Raji (cell line): ENCODE measurements around the gene MLLT6.

Experiments
- POLR2A ChIP-seq: IDR thresholded peaks from 2 replicates; pipeline ENCODE4 v1.6.1; 2011; ENCODE audit warnings: low read depth, low read length, control low read depth; ENCODE audit not compliant: insufficient read depth

The MLLT6 gene

DNA sequence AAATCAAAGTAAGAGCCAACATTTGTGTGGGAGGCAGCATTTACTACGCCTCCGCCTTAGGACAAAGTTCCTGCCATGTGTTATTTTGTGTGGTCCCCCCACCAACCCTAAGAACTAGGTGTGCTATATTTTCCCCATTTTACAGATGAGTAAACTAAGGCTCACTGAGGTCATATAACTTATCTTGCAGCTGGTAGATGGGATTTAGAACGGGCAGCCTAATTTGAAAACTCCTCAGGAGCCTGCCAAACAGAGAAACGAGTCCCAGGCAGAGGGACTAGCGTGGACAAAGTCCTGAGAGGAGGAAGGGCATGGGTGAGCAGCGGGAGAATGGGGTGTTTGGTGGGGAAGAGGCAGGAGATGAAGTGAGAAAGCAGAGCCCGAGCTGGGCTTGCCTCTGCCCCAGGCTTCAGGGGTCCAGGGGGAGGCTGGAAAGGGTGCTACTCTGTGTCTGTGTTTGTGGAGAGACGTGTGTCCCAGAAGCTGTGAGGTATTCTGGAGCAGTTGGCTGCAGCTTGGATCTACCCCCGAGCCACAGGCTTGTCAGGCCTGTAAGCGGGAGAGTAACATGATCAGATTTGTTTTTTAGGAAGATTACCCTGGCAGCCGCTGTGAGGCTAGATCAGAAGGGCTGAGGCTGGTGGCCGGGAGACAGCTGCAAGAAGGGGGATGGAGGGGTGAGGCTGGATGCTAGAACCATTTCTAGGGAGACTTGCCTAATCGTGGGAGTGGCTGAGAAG, 5.0 kb downstream of the MLLT6 start:
- no peak for TF ChIP-seq POLR2A

DNA sequence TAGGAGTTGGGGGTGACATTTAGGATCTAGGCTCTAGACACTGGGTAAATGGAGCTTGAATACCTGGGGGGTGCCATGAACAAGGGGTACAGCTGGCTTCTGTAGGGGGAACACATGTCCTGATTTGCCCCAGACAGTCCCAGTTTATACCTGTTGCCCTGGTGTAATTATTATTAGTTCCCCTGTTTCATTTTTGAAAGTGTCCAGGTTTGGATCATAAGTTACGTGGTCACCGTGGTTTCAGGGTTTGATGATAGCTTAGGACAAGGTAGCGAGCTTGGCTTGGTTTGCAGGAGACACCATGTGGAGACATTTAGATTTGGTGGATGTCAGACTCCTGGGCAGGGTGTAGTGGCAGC, 5.5 kb downstream of the MLLT6 start:
- no peak for TF ChIP-seq POLR2A

DNA sequence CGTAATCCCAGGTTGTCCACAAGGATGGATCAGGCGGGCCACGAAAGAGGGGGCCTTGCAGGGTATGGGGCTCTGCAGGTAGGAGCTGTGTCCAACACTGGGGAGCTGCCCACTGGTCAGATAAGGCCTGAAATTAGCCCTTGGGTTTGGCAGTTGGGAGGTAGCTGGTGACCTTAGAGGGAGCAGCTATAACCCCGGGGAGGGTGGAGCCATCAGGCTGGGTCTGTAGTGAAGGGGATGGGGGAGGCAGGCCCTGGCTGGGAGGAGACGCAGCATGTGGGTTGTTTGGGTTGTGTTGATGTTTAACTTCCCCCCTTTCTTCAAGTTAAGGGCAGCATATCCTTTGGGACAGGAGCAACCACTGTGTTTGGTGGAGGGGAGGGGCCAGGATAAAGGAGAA, 5.9 kb downstream of the MLLT6 start:
- TF ChIP-seq POLR2A = no peak

DNA sequence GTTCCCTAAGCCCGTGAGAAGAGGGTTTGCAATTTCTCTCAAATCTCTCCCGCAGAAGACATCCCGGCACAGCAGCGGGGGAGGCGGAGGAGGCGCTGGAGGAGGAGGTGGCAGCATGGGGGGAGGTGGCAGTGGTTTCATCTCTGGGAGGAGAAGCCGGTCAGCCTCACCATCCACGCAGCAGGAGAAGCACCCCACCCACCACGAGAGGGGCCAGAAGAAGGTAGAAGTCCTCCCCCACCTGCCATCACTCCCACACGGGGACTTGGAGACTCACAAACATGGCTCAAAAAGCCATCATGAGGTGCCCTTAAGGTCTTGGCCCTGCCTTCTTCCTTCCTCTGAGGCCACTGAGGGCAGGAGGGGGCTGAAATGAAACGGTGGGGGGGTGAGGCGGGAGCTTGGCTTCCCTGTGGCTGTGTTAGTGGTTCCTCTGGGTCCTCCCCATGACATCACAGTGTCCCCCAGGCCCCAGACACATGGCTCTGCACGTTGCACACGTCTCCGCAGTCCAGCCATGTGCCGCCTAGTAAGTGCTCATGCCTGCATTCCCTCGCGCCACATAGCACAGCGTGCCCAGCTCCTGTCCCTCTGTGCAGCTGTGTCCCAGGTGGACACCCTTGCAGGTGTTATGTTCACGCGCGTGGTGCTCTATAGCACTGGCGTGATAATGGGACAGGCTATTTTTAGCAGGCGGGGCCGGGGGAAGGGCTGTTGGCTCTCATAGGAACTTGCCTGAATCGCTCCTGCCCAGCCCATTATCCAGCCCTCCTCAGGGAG, 6.9 kb downstream of the MLLT6 start:
- no peak for TF ChIP-seq POLR2A

DNA sequence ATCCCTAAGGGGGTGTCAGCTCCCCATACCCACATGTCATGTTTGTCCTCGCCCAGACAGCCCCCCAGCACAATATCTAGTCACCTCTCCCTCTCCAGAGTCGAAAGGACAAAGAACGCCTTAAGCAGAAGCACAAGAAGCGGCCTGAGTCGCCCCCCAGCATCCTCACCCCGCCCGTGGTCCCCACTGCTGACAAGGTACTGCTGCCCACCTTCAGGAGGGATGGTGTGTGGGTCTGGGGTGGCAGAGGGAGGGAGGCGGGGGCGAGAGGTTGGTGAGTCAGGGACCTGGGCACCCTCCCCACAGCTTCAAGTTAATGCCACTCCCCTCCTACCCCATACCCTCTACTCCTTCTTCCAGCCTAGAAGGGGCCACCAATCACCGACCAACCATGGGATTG, 7.5 kb downstream of the MLLT6 start:
- TF ChIP-seq POLR2A = no peak

DNA sequence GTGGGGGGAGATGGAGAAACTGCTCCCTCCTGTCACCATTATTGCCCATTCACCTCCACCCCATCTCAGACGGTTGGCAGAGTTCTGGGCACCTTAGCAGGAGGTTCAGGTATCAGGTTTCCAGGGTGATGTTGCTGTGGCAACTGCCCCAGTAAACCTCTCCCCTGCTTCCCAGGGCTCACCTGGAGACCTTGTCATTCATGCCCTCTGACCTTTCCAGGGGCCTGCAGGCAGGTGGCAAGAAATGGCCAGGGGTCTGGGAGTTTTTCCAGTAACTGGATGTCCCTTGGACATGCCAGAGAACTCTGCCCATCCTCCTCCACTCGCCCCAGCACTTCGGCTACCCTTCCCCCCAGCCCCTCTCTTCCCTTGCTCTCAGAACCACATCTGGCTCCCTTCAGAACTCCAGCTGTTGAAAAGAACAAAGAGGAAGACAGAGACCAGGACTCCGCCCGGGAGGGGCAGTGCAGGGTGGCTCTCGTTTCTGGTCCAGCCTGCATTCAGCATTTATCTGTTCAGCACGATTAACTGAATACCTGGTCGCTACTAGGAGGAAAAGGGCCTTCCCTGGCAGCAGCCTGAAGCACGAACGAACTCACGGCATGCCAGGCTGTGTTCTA, 8.5 kb downstream of the MLLT6 start:
- TF ChIP-seq POLR2A = no peak

DNA sequence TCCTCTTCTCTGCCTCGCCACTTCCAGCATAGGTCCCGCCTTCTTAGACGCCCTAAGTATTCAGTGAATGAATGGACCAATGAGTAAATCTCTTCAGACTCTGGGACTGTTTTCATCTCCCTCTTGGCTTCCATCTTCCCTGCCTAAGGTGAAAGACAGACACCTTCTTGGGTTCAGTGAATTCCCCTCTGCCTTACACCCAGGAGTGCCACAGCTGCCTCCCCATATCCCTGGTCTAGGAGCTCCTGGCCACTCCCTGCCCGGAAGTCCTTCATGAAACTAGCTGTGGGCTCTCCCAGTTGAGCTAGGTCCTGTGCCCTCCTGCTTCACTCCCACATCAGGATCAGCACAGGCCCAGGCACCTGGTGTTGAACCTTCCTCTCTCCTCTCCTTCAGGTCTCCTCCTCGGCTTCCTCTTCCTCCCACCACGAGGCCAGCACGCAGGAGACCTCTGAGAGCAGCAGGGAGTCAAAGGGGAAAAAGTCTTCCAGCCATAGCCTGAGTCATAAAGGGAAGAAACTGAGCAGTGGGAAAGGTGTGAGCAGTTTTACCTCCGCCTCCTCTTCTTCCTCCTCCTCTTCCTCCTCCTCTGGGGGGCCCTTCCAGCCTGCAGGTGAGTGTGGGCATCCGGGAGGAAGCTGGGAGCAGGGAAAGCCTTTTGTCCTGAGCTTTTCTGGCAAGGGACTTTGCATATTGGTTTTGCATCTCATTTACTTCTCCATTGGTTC, 10.3 kb downstream of the MLLT6 start:
- no peak for TF ChIP-seq POLR2A

DNA sequence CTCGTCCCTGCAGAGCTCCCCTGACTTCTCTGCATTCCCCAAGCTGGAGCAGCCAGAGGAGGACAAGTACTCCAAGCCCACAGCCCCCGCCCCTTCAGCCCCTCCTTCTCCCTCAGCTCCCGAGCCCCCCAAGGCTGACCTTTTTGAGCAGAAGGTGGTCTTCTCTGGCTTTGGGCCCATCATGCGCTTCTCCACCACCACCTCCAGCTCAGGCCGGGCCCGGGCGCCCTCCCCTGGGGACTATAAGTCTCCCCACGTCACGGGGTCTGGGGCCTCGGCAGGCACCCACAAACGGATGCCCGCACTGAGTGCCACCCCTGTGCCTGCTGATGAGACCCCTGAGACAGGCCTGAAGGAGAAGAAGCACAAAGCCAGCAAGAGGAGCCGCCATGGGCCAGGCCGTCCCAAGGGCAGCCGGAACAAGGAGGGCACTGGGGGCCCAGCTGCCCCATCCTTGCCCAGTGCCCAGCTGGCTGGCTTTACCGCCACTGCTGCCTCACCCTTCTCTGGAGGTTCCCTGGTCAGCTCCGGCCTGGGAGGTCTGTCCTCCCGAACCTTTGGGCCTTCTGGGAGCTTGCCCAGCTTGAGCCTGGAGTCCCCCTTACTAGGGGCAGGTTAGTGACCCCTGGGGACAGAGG, 11.4 kb downstream of the MLLT6 start:
- TF ChIP-seq POLR2A = no peak

DNA sequence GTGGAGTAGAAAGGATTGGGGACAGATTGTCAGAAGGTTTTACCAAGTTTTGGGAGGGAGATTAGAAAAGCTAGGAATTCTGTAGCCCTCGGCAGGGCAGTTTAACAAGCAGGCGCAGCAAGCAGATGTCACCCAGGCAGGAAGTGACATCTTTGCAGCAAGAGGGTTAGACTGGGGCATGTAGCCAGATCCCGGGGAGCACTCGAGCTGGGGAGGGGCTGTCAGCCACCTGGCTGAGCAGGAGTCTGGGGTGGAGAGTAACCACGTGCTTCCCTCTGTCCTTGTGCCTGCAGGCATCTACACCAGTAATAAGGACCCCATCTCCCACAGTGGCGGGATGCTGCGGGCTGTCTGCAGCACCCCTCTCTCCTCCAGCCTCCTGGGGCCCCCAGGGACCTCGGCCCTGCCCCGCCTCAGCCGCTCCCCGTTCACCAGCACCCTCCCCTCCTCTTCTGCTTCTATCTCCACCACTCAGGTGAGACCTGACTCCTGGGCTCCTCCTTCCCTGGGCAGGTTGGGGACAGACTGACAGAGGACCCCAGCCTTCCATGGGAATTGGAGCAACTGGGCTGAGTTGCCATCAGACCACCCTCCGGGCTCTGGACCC, 12.2 kb downstream of the MLLT6 start:
- no peak for TF ChIP-seq POLR2A

DNA sequence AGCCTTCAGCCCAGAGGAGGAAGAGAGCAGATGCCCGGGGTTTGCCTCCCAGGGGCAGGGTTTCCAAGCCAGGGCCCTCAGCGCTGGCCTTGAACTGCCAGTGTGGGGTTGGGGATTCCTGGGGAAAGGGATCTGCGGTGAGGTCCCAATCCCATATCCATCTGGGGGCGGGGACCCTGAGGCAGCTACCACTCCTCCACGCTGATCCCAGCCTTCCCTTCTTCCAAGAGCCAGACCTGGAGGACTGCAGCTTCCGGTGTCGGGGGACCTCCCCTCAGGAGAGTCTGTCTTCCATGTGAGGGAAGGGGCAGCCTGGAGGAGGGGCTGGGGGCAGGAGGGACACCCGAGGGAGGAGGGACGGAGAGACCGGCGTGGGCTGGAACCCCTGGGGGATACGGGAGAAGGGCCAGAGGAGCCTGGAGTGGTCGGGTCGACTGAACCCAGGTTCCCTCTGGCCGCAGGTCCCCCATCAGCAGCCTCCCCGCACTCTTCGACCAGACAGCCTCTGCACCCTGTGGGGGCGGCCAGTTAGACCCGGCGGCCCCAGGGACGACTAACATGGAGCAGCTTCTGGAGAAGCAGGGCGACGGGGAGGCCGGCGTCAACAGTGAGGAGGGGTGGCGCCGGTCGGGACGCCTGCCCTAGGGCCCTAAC, 14.3 kb downstream of the MLLT6 start:
- TF ChIP-seq POLR2A = no peak

DNA sequence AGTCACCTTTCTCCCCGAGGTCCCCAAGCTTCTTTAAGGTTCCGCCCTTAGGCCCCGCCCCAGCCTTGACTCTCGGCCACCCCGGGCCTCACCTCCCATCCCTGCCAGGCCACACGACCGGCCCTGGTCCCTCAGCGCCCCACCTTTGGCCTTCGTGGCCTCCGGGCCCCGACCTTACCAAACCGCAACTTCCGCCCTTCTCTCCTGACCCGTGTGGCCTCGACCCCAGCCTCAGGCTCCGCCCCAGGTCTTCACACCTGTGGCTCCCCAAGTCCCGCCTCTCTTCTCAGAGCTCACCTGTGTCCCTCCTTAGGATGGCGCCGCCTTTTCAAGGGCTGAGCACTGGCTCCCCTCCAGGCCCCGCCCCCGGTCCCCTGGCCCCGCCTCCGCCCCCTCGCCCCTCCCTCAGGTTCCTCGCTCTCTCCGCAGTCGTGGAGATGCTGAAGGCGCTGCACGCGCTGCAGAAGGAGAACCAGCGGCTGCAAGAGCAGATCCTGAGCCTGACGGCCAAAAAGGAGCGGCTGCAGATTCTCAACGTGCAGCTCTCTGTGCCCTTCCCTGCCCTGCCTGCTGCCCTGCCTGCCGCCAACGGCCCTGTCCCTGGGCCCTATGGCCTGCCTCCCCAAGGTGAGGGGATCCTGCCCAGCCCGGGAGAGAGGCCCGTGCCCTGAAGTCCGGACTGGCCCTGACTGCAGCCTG, 15.0 kb downstream of the MLLT6 start:
- no peak for TF ChIP-seq POLR2A

DNA sequence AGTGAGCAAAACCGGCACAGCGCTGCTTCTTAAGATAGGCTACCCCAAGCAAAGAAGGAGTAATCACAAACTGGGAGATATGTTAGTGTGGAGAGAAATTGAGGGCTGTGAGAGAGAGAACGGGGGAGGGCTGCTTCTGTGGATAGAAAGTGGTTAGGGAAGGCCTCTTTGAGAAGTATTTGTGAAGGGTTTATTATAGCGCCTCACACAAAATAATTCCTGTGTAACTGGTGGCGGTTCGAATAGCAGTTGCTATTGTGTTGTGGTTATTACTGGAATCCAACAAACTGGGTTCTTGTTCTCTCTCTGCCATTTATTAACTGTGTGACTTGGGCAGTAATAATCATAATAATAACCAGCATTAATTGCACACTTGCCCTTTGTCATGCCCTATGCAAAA, 15.9 kb downstream of the MLLT6 start:
- TF ChIP-seq POLR2A = no peak

DNA sequence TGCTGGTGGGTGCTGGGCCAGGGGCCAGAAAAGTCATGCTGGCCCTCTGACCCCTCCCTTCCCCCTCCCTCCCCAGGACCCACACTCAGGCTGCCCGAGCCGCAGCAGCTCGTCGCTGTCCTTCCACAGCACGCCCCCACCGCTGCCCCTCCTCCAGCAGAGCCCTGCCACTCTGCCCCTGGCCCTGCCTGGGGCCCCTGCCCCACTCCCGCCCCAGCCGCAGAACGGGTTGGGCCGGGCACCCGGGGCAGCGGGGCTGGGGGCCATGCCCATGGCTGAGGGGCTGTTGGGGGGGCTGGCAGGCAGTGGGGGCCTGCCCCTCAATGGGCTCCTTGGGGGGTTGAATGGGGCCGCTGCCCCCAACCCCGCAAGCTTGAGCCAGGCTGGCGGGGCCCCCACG, 16.7 kb downstream of the MLLT6 start:
- no peak for TF ChIP-seq POLR2A
